IMR-90 (cell line): ENCODE results near the gene VARS2. TPM values are rescaled to one million over a fixed set of nuclear protein-coding genes. Genes with fewer than 3 reads are reported as not detected.

Experiments used
- ATAC-seq: fragments of 200-7000 bp; cut with Tn5 transposase; 2 replicates; pipeline ENCODE4 v1.9.1; 2020; ENCODE audit warnings: low read depth, mild to moderate bottlenecking, moderate library complexity
- BruUV-seq: library from RNA; stranded (reverse); fragments of 400-500 nt; replicated peaks from 2 replicates; lab custom pipeline; 2021; lab: Mats Ljungman, UMichigan
- CTCF ChIA-PET: fragments of 300-600 bp; formaldehyde crosslinking; extraction: SDS; loops from one replicate; lab custom pipeline; 2021; ENCODE audit warnings: antibody characterized with exemption; lab: Yijun Ruan, JAX
- POLR2A ChIA-PET: fragments of 300-600 bp; sonication (Branson Sonifier 250); formaldehyde crosslinking; loops from one replicate; lab custom pipeline; 2022; ENCODE audit warnings: antibody characterized with exemption; ENCODE audit not compliant: unreplicated experiment; lab: Charles Lee
- DNase-seq: peaks from one replicate; pipeline ENCODE4 v3.0.0; 2013
- H2AFZ ChIP-seq: replicated peaks from 2 replicates; pipeline ENCODE3; 2013; ENCODE audit warnings: low read length, mild to moderate bottlenecking; ENCODE audit not compliant: poor library complexity
- H2AK5ac ChIP-seq: 2 replicates; pipeline ENCODE4 v1.6.1; 2013; ENCODE audit warnings: low read depth, low read length, inconsistent platforms
- H2AK9ac ChIP-seq: replicated peaks from 2 replicates; pipeline ENCODE3; 2013; ENCODE audit warnings: mild to moderate bottlenecking, low read depth, low read length, moderate library complexity; ENCODE audit not compliant: poor library complexity
- H2BK120ac ChIP-seq: 2 replicates; pipeline ENCODE4 v1.6.1; 2013; ENCODE audit warnings: low read depth, low read length, inconsistent platforms
- H2BK15ac ChIP-seq: 3 replicates; pipeline ENCODE4 v1.6.1; 2013; ENCODE audit warnings: low read depth, low read length, inconsistent platforms
- H2BK20ac ChIP-seq: 2 replicates; pipeline ENCODE4 v1.6.1; 2013; ENCODE audit warnings: low read depth, mild to moderate bottlenecking, inconsistent platforms, low read length, moderate library complexity
- H2BK5ac ChIP-seq: 2 replicates; pipeline ENCODE4 v1.6.1; 2013; ENCODE audit warnings: mild to moderate bottlenecking, low read depth, low read length, inconsistent platforms; ENCODE audit not compliant: poor library complexity, severe bottlenecking
- H3K14ac ChIP-seq: replicated peaks from 2 replicates; pipeline ENCODE4 v1.6.1; 2013; ENCODE audit warnings: low read depth, low read length, inconsistent platforms
- H3K18ac ChIP-seq: 2 replicates; pipeline ENCODE4 v1.6.1; 2013; ENCODE audit warnings: low read depth, low read length, control low read depth
- H3K23ac ChIP-seq: 2 replicates; pipeline ENCODE4 v1.6.1; 2013; ENCODE audit warnings: low read depth, low read length, inconsistent platforms
- H3K27ac ChIP-seq: 2 replicates; pipeline ENCODE4 v1.5.1; 2013; ENCODE audit warnings: mild to moderate bottlenecking, control low read depth, low read length; ENCODE audit not compliant: insufficient read depth
- H3K27me3 ChIP-seq: 2 replicates; pipeline ENCODE4 v1.6.1; 2013; ENCODE audit warnings: low read length; ENCODE audit not compliant: control insufficient read depth, insufficient read depth
- H3K36me3 ChIP-seq: 2 replicates; pipeline ENCODE4 v1.6.1; 2013; ENCODE audit warnings: low read length, mixed read lengths; ENCODE audit not compliant: control insufficient read depth, insufficient read depth
- H3K4ac ChIP-seq: 2 replicates; pipeline ENCODE4 v1.6.1; 2013; ENCODE audit warnings: low read depth, low read length, inconsistent platforms
- H3K4me1 ChIP-seq: 2 replicates; pipeline ENCODE4 v1.6.1; 2013; ENCODE audit warnings: low read length, mixed read lengths; ENCODE audit not compliant: control insufficient read depth, insufficient read depth
- H3K4me2 ChIP-seq: 2 replicates; pipeline ENCODE4 v1.6.1; 2013; ENCODE audit warnings: low read depth, mild to moderate bottlenecking, control low read depth, low read length, moderate library complexity
- H3K4me3 ChIP-seq: 2 replicates; pipeline ENCODE4 v1.5.1; 2013; ENCODE audit warnings: low read depth, mild to moderate bottlenecking, control low read depth, low read length, moderate library complexity; ENCODE audit not compliant: insufficient read depth
- H3K56ac ChIP-seq: 2 replicates; pipeline ENCODE4 v1.6.1; 2013; ENCODE audit warnings: low read length, inconsistent platforms; ENCODE audit not compliant: insufficient read depth; ENCODE audit errors: extremely low read depth
- H3K79me1 ChIP-seq, 2 experiments: 2 replicates each; pipeline ENCODE4 v1.6.1; 2013; ENCODE audit warnings: low read length in 2 of 2, inconsistent platforms in 1 of 2, low read depth in 1 of 2
- H3K9ac ChIP-seq: 2 replicates; pipeline ENCODE4 v1.6.1; 2013; ENCODE audit warnings: low read depth, low read length, control low read depth
- H3K9me1 ChIP-seq: 2 replicates; pipeline ENCODE4 v1.6.1; 2013; ENCODE audit warnings: low read length, inconsistent platforms; ENCODE audit not compliant: insufficient read depth
- H3K9me3 ChIP-seq: 2 replicates; pipeline ENCODE4 v1.6.1; 2013; ENCODE audit warnings: low read length; ENCODE audit not compliant: control insufficient read depth, insufficient read depth
- H4K20me1 ChIP-seq: 2 replicates; pipeline ENCODE4 v1.6.1; 2013; ENCODE audit warnings: low read length, inconsistent platforms; ENCODE audit not compliant: insufficient read depth
- H4K5ac ChIP-seq: 2 replicates; pipeline ENCODE4 v1.6.1; 2013; ENCODE audit warnings: mild to moderate bottlenecking, low read depth, low read length, control low read depth
- H4K8ac ChIP-seq, 2 experiments: 2 replicates each; pipeline ENCODE4 v1.6.1; 2013; ENCODE audit warnings: low read depth in 2 of 2, low read length in 2 of 2, control low read depth in 1 of 2, inconsistent platforms in 1 of 2
- H4K91ac ChIP-seq: 2 replicates; pipeline ENCODE4 v1.6.1; 2013; ENCODE audit warnings: low read depth, low read length, inconsistent platforms; ENCODE audit not compliant: insufficient read depth
- NFE2L2 ChIP-seq: fragments of 150-350 bp; IDR thresholded peaks from 2 replicates; pipeline ENCODE4 v1.6.1; 2016; ENCODE audit warnings: low read depth, mild to moderate bottlenecking, low read length
- WGBS, 2 experiments: methylation state at CpG; one replicate each; pipeline versions ENCODE4 v1.1.5 to v1.1.7; 2013; ENCODE audit warnings: missing lambda C conversion rate in 2 of 2; ENCODE audit not compliant: insufficient read length in 1 of 2; ENCODE audit errors: extremely low coverage in 2 of 2; 5-methylcytosine and 5-hydroxymethylcytosine counted together
- dilution Hi-C: fragments of 300-500 bp; cut with HindIII; formaldehyde crosslinking; loops from one replicate; pipeline ENCODE4 v1.14.3; 2018; ENCODE audit warnings: low sequenced_read_pairs; ENCODE audit not compliant: unreplicated experiment
- in situ Hi-C: fragments of 300-500 bp; cut with MboI; formaldehyde crosslinking; loops from 3 replicates; pipeline ENCODE4 v1.14.3; 2019; ENCODE audit warnings: low sequenced_read_pairs, inconsistent platforms, mixed read lengths
- intact Hi-C: fragments of 100-400 bp; cut with micrococcal nuclease; formaldehyde crosslinking; loops from 2 replicates; pipeline ENCODE4 v1.10.0; 2022
- polyA plus RNA-seq, 3 experiments: library from polyadenylated mRNA; depleted of rRNA; stranded (reverse); fragments of >200 nt; gene quantifications; 2 replicates each; pipeline ENCODE4 v1.2.3, GENCODE V29; 2012; ENCODE audit warnings: low replicate concordance in 1 of 3
- total RNA-seq: library from RNA; depleted of rRNA; stranded (reverse); fragments of >200 nt; gene quantifications from 2 replicates; pipeline ENCODE4 v1.2.3, GENCODE V29; 2012
- TF ChIP-seq, protein P1 (sequence below): fragments of 150-350 bp; IDR thresholded peaks from 2 replicates; pipeline ENCODE4 v1.6.1; 2017; ENCODE audit warnings: mild to moderate bottlenecking, antibody characterized with exemption, low read length, low read depth
- TF ChIP-seq, protein P2 (sequence below): fragments of 150-350 bp; IDR thresholded peaks from 2 replicates; pipeline ENCODE4 v1.6.1; 2016; ENCODE audit warnings: low read depth, mild to moderate bottlenecking, low read length, moderate library complexity, borderline replicate concordance

VARS2 gene
- total and polyA plus RNA-seq, 2 of the 4 experiments (the other 2 are of a cell fraction) = 7.2 to 14.0 TPM

DNA sequence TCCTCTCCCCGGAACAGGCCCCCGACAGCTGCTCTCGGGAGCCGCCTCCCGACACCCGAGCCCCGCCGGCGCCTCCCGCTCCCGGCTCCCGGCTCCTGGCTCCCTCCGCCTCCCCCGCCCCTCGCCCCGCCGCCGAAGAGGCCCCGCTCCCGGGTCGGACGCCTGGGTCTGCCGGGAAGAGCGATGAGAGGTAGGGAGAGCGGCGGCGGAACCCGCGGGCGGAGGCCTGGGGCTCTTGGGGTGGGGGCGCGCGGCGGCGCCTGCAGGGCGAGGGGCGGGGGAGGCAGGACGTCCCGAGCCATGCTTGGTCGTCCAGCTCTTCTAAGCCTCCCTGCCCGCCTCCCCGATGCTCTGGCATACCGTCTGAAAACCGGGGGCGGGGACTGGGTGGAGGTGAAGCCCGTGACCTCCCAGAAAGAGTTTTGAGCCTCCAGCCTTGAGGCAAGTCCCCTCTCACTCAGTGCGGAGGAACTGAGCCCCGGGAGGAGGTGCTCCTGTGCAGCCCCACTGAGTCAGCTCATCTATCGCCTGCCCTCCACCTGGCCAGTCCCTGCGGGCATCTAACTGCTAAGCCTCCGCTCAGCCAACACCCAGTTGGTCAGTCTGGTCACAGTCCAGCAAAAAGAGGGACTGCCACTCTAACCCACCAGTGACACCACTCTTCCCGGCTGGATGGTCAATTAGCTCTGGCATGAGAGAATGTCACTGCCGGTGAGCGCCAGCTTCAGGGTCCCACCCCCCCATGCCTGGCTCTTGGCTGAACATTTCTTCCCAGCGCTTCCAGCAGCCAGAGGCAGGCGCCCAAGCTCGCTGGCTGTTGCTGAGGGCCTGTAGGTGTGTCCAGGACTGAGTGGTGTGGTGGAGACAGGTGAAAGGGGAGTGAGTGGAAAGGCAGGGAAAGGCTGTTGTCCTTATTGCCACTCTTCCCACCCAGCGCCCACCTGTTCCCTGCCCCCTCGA lies 29.2 kb upstream of the VARS2 start:
- intact Hi-C loops = no loop called here
- H3K18ac ChIP-seq = peak overlapping the region; percentile 7
- H3K27ac ChIP-seq = peak overlapping the region; percentile 69

More for the DNA sequence above, 29.2 kb upstream of the VARS2 start:
- Histone ChIP-seq H3K56ac (0 out of 2 replicates have a peak overlapping the region, but pooled peaks have one; percentile 21), H2BK120ac (0 out of 2 replicates have a peak overlapping the region, but pooled peaks have one; percentile 82), H3K14ac (peak overlapping the region; percentile 90), H3K4me2 (peak overlapping the region; percentile 96), H3K9me1 (peaks cover 15% of the 10 kb centered on the region), H3K27me3 (no peaks in the 10 kb centered on the region), H3K36me3 (peaks cover 8% of the 10 kb centered on the region), H4K91ac (peak overlapping the region; percentile 66), H2BK20ac (no peak overlapping the region), H3K4me1 (peaks cover 48% of the 10 kb centered on the region), H3K4ac (peak overlapping the region; percentile 91), H2AK9ac (peak overlapping the region; percentile 93), H2BK5ac (peak overlapping the region; percentile 56), H3K9ac (peak overlapping the region; percentile 66), H2AFZ (peak overlapping the region; percentile 82), H4K8ac (peak overlapping the region; percentile 24 to 27; a peak in 2 of 4 replicates), H2BK15ac (0 out of 3 replicates have a peak overlapping the region, but pooled peaks have one; percentile 43), H3K79me1 (peaks cover 25 to 45% of the 10 kb centered on the region in 2 experiments), H3K4me3 (peak overlapping the region; percentile 81), H2AK5ac (peak overlapping the region; percentile 78), H3K23ac (peak overlapping the region; percentile 86), H3K9me3 (no peaks in the 10 kb centered on the region), H4K5ac (peak overlapping the region; percentile 35), H4K20me1 (no peaks in the 10 kb centered on the region)
- ChIA-PET CTCF (no interaction called here), POLR2A (interaction anchor here (0.5 kb wide), 1 partner anchor 45 kb away, joined by 3 read pairs; no protein-coding TSS in a partner anchor)
- TF ChIP-seq, protein P1, sequence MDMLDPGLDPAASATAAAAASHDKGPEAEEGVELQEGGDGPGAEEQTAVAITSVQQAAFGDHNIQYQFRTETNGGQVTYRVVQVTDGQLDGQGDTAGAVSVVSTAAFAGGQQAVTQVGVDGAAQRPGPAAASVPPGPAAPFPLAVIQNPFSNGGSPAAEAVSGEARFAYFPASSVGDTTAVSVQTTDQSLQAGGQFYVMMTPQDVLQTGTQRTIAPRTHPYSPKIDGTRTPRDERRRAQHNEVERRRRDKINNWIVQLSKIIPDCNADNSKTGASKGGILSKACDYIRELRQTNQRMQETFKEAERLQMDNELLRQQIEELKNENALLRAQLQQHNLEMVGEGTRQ = no peak
- TF ChIP-seq, protein P2, sequence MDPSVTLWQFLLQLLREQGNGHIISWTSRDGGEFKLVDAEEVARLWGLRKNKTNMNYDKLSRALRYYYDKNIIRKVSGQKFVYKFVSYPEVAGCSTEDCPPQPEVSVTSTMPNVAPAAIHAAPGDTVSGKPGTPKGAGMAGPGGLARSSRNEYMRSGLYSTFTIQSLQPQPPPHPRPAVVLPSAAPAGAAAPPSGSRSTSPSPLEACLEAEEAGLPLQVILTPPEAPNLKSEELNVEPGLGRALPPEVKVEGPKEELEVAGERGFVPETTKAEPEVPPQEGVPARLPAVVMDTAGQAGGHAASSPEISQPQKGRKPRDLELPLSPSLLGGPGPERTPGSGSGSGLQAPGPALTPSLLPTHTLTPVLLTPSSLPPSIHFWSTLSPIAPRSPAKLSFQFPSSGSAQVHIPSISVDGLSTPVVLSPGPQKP = no peak
- no peak for TF ChIP-seq NFE2L2
- ATAC-seq = peak; percentile 16
- dilution Hi-C loops (no loop called here), in situ Hi-C loops (no loop called here)
- 5% methylated on average over 15 of the region's 59 CpGs; no CpG with 5 or more reads in 1 of the 2 experiments for WGBS, 2 experiments
- no TSS peak for BruUV-seq
- DNase-seq = peak; percentile 15
